ENCODE measurements around the gene PHF21A.

DNA sequence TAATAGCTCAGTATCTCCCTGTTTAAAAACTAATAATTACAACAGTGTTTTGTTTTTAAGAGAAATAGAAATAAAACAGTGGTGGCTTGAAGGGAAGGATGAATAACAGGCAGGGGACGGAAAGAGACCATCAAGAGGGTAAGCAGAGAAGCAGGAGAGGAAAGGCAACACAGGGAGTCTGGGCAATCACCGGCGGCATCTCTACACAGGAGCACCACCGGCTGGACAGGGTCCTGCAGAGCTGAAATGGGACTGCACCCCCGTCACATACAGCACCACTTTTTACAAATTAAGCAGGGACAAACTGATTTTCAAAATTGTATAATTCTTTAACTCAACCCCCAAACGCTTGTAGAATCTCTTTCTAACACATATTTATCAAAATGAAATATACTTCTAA is 18.4 kb downstream of the PHF21A start:
- TF ChIP-seq CTCF (IDR thresholded peaks at IDR 0.05; ENCODE audit: insufficient read depth, low read depth, low read length) (no peak), EZH2 (IDR thresholded peaks at IDR 0.05; ENCODE audit: insufficient read depth, low read length) (no peak)

All from astrocyte (in vitro differentiated cells and primary cell).